LHCN-M2 (cell line): ENCODE data around the gene FREM2. TPM values are rescaled to one million over a fixed set of nuclear protein-coding genes. Genes with fewer than 3 reads are reported as not detected.

Experiments
- DNase-seq: peaks from one replicate; pipeline ENCODE4 v3.0.0-alpha.2; 2012; ENCODE audit warnings: low read depth
- polyA plus RNA-seq: library from polyadenylated mRNA; unstranded; fragments of >200 nt; gene quantifications from one replicate; pipeline ENCODE4 v1.2.1, GENCODE V29; 2012; ENCODE audit warnings: missing spikeins
- total RNA-seq: library from RNA; depleted of rRNA; stranded (reverse); fragments of >200 nt; gene quantifications from 2 replicates; pipeline ENCODE4 v1.2.3, GENCODE V29; 2014; rRNA removed

The FREM2 gene, protein sequence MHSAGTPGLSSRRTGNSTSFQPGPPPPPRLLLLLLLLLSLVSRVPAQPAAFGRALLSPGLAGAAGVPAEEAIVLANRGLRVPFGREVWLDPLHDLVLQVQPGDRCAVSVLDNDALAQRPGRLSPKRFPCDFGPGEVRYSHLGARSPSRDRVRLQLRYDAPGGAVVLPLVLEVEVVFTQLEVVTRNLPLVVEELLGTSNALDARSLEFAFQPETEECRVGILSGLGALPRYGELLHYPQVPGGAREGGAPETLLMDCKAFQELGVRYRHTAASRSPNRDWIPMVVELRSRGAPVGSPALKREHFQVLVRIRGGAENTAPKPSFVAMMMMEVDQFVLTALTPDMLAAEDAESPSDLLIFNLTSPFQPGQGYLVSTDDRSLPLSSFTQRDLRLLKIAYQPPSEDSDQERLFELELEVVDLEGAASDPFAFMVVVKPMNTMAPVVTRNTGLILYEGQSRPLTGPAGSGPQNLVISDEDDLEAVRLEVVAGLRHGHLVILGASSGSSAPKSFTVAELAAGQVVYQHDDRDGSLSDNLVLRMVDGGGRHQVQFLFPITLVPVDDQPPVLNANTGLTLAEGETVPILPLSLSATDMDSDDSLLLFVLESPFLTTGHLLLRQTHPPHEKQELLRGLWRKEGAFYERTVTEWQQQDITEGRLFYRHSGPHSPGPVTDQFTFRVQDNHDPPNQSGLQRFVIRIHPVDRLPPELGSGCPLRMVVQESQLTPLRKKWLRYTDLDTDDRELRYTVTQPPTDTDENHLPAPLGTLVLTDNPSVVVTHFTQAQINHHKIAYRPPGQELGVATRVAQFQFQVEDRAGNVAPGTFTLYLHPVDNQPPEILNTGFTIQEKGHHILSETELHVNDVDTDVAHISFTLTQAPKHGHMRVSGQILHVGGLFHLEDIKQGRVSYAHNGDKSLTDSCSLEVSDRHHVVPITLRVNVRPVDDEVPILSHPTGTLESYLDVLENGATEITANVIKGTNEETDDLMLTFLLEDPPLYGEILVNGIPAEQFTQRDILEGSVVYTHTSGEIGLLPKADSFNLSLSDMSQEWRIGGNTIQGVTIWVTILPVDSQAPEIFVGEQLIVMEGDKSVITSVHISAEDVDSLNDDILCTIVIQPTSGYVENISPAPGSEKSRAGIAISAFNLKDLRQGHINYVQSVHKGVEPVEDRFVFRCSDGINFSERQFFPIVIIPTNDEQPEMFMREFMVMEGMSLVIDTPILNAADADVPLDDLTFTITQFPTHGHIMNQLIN (N-terminal part only)
- total RNA-seq: not detected in 2 replicates
- polyA plus RNA-seq: not detected

- no peak for DNase-seq
Observed at GRCh38 chr13:38686577-38687245, at the start of gene FREM2. FREM2 (plus strand) TSS chr13:38687077; CDS start chr13:38687345, 268 bp downstream.

GRCh38 chr13:38637576-38637975, 49.3 kb upstream of the FREM2 start:
- DNase-seq: no peak

GRCh38 chr13:38641164-38641948, 45.5 kb upstream of the FREM2 start:
- peak; percentile 4 for DNase-seq

DNA sequence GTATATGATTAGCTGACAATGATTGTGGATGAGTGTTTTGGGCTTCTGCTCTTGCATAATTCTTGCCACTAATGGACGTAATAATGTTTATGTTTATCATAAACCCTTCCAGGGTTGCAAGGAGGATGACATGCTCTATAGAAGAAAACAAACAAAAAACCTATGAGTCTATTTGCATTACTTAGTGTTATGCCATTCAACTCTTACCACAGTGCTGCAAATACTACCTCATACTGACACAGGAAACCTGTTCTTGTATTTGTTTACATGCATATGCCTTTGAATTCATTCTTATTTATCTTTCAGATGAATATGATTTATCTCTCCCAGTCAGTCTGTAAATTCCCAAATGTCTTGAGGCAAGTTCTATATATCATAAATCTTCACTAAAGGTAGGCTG, 39.6 kb upstream of the FREM2 start:
- no peak for DNase-seq

DNA sequence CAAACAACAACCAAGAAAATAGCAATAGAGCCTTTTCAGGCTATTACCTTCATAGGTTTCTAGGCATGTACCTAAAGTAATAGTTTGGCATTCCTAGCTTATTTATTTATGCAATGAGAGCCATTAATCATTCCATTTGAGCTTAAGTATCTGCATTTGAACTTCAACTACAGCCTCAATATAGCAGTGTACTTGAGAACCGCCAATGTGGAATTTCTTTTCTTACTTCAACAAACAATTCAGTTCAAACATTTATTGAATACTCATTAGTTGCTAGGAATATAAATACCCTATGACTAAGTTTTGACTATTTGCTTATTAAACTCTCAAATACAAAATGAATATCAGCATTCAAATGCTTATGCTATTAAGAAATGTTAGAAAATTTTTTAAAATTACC, 38.0 kb upstream of the FREM2 start:
- no peak for DNase-seq

DNA sequence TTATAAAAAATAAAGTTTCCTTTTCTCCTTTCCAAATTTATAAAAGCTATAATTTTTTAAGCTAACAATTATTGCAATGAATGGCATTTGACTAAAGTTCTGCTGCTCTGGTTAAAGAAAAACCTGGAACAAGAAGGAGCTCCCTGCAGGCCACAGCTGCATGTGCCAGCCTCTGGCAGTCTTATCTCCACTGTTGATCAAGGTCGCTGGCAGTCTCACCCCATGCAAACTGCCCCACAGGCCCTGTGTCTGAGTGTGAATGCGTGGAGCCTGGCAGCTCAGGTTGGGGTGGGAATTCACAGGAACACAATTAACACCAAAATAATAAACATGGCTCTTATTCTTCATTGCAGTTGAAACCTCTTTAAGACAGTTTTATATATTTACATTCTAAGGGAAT, 30.2 kb upstream of the FREM2 start:
- DNase-seq: no peak

GRCh38 chr13:38657191-38657590, 29.7 kb upstream of the FREM2 start:
- peak; percentile 4 for DNase-seq

GRCh38 chr13:38658906-38659305, 28.0 kb upstream of the FREM2 start:
- no peak for DNase-seq

GRCh38 chr13:38661010-38661675, 25.7 kb upstream of the FREM2 start:
- DNase-seq: peak; percentile 15

- no peak for DNase-seq
Observed at GRCh38 chr13:38662362-38662761, 24.5 kb upstream of the FREM2 start.

DNA sequence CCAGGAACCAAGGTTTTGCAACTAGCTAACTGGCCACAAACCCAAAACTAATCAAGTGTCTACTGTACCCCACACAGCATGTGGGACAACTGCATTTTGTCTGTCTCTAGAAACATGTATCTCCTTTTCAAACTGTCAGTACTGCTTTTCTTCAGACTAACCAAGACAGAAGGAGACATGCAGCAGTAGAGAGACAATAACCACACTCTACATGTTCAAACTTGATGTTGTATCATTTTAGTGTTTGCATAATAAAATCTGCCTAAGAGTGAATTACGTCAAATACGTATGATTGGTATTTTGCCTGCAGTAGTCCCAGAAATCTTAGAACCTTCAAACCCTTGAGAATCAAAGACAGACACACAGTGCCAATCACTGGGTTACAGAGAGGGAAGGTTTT, 22.0 kb upstream of the FREM2 start:
- DNase-seq: no peak

- DNase-seq: no peak
Observed at GRCh38 chr13:38667526-38668109, 19.3 kb upstream of the FREM2 start.

DNA sequence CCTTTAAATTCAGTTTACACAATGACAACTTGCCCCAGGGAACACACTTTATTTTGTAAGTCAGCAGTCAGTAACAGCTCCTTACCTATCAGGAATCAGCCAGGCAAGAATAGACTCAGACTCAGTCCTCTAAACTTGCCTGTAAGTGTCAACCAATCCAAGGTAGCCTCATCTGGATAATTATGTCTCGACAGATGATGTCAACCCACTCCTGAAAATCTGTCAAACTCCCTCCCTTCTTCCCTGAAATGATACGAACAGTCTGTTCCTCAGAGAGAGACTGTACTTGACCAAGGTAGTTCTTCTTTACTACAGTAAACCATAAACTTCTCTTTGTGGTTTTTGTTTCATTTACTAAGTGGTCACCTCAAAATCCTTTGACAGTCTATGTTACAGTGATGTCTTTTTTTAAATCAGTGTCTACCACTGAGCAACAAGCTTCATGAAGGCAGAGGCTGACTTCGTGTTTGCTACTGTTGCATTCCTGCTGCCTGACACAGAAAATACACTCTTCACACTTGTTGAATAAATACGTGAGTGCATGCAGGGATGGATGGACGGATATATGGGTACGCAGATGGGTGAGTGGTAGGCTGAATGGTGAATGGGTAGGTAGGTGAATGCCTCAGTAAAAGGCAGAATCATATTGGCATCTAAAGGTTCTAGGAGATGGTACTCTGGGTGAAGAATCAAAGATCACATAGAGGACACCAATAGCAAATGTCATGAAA, 17.5 kb upstream of the FREM2 start:
- DNase-seq: no peak

- DNase-seq: no peak
Observed at GRCh38 chr13:38670627-38671026, 16.2 kb upstream of the FREM2 start.

- DNase-seq: no peak
Observed at GRCh38 chr13:38671980-38672379, 14.9 kb upstream of the FREM2 start.

DNA sequence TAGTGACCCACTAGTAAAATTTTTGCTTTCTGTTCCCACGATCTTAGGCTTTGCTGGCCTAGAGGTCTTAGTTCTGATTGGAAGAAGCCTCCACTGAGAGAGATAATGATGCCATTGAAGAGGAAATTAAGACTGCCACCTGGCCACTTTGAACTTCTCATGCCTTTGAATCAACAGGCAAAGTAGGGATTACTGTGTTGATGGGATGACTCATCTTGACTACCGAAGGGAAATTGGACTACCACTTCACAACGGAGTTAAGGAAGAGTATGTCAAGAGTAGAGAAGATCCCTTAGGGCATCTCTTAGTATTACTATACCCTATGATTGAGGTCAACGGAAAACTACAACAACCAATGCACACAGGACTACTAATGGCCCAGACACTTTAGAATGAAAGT, 12.7 kb upstream of the FREM2 start:
- DNase-seq: no peak

- no peak for DNase-seq
Observed at GRCh38 chr13:38680912-38681311, 6.0 kb upstream of the FREM2 start.

- no peak for DNase-seq
Observed at GRCh38 chr13:38684714-38685113, 2.2 kb upstream of the FREM2 start.

DNA sequence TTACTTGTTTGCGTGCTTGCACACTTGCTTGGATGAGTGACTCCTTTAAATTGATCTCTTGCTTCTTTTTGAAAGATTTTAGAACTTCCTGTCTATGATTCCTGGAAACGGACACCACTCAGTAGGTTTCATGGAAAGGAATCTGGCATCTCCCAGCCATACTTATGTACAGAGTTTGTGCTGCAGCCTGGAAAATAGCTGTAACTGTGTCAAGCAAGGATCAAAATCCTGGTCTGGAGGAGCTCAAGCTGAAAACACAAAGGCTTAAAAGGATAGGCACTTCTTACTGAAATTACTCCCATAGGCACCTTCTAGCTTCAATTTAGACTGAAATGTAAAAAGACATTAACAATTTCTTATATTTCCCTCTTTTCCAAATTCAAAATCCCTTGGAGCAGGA, 1.4 kb upstream of the FREM2 start:
- DNase-seq: no peak
